Heart left ventricle (tissue), 16 donors: ENCODE measurements around the gene CLCN3. TPM values are rescaled to one million over a fixed set of nuclear protein-coding genes. Genes with fewer than 3 reads are reported as not detected.

Experiments
- ATAC-seq, 4 donors: fragments of 200-7000 bp; cut with Tn5 transposase; one replicate each; pipeline ENCODE4 v1.9.1; 2020 to 2022; ENCODE audit warnings: moderate library complexity in 4 of 4, mild to moderate bottlenecking in 3 of 4, moderate number of reproducible peaks in 1 of 4
- DNase-seq, 5 donors: peaks; one replicate each; pipeline ENCODE4 v3.0.0-alpha.2; 2020
- H3K27ac ChIP-seq, 12 donors: fragments of 200-600 bp; sonication (generic) in 4 of 12; one replicate each; pipeline versions ENCODE4 v1.5.0 to v1.8.0; 2016 to 2022; ENCODE audit warnings: mild to moderate bottlenecking in 2 of 12
- H3K27me3 ChIP-seq, 9 donors: fragments of 200-600 bp; sonication (generic) in 2 of 9; one replicate each; pipeline versions ENCODE4 v1.5.1 to v1.8.0; 2016 to 2022; ENCODE audit warnings: mild to moderate bottlenecking in 3 of 9
- H3K36me3 ChIP-seq, 9 donors: fragments of 200-600 bp; sonication (generic) in 2 of 9; one replicate each; pipeline versions ENCODE4 v1.5.0 to v1.8.0; 2018 to 2022; ENCODE audit warnings: mild to moderate bottlenecking in 2 of 9
- H3K4me1 ChIP-seq, 12 donors: fragments of 200-600 bp; sonication (generic) in 4 of 12; one replicate each; pipeline versions ENCODE4 v1.5.0 to v1.8.0; 2016 to 2022; ENCODE audit warnings: mild to moderate bottlenecking in 3 of 12
- H3K4me3 ChIP-seq, 12 donors: fragments of 200-600 bp; sonication (generic) in 4 of 12; one replicate each; pipeline versions ENCODE4 v1.5.0 to v1.8.0; 2017 to 2022; ENCODE audit warnings: mild to moderate bottlenecking in 9 of 12, moderate library complexity in 4 of 12
- H3K9me3 ChIP-seq, 12 donors: fragments of 200-600 bp; sonication (generic) in 4 of 12; one replicate each; pipeline versions ENCODE4 v1.5.0 to v1.8.0; 2016 to 2022; ENCODE audit warnings: mild to moderate bottlenecking in 1 of 12
- POLR2A ChIP-seq, 2 donors: fragments of 450-650 bp; IDR thresholded peaks; one replicate each; pipeline ENCODE4 v1.6.1; 2017; ENCODE audit warnings: antibody characterized with exemption in 2 of 2, mild to moderate bottlenecking in 2 of 2, moderate library complexity in 2 of 2
- WGBS, 4 donors: extraction: QIAGEN DNeasy Blood & Tissue Kit in 2 of 4; methylation state at CpG; one replicate each; pipeline versions ENCODE4 v1.1.5 to v1.1.7; 2013 to 2018; 5-methylcytosine and 5-hydroxymethylcytosine counted together
- intact Hi-C, 10 donors: fragments of 100-400 bp; cut with DNase I; formaldehyde crosslinking; loops; one replicate each; pipeline versions ENCODE4 v1.11.1 to v1.14.2; 2022
- polyA plus RNA-seq, 2 donors: library from polyadenylated mRNA; stranded (reverse); fragments of 200-250 nt; gene quantifications; one replicate each; pipeline ENCODE4 v1.2.3, GENCODE V29; 2013
- total RNA-seq, 9 donors: library from RNA; depleted of rRNA in 2 of 9; stranded (reverse); fragments of >200 nt in 2 of 9; fragmentation: NEBNext Ultra II Directional in 3 of 9; extraction: Animal tissue kit (Norgen Biotek cat#: 25700) in 3 of 9; gene quantifications; one replicate each; pipeline versions ENCODE4 v1.1.0 to v1.2.4, GENCODE V29; 2016 to 2023
- TF ChIP-seq, protein P1 (sequence below), 12 donors: fragments of 200-600 bp; sonication (generic) in 4 of 12; IDR thresholded peaks; one replicate each; pipeline versions ENCODE4 v1.5.0 to v1.8.0; 2018 to 2022; ENCODE audit warnings: antibody characterized with exemption in 12 of 12, mild to moderate bottlenecking in 5 of 12
- donor health status: ischemic (EF 13 %, LVEDD 7.1; RV severe dilation, severe dysfunction).
- donor health status: healthy with polysubstance abuse.
- donor health status: DM: no; HTN: yes; CAD: no.
- donor health status: DM: no; HTN: no; CAD: no.
- donor health status: ischemic (EF 25% LVEDD 6.9; RV normal size, moderate dysfunction).
- donor health status: ischemic (EF 25% LVEDD 5.7; RV mildly dilated, moderate dysfunction).
- donor health status: healthy.
- donor health status: DM: yes; HTN: yes; CAD: no.
- donor health status: ischemic (EF 35%, LVEDD 5.7; RV mildly dilated, moderate dysfunction).
- donor health status: nonischemic (EF 11% LVEDD 7.7; RV severe dilation, severe dysfunction).
- donor health status: DM: yes; HTN: yes; CAD: no.
- donor health status: PGD.
- donor health status: ischemic (EF 29% LVEDD 5.4; RV normal size, mild dysfunction).
- donor health status: nonischemic (EF 23%, LVEDD 6.1; RV moderate dilation, normal function).

The CLCN3 gene
- total and polyA plus RNA-seq, 11 donors: 17.4 to 86.2 (median 57.4) TPM

DNA sequence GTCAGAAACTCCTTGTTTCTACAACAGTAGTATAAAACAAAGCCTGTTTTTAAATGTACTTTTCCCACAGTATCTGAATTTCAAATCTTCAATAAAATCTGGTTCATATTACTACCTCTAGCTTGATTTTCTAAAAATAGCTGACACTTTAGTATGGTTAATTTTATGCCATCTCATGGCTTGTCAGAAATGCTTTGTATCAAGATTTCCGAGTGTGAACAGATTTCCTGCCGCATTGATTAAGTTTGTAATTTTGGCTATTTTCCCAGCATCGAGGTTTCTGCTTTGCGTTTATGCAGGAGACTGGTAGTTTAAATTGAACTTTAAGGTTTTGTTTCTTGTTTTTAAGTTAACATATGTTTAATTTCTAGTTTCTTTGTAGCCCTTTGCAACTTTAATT is 44.2 kb downstream of the CLCN3 start:
- Histone ChIP-seq H3K36me3 (peaks cover 0 to 3% (median 0%) of the 10 kb centered on the region in 9 donors), H3K27me3 (no peaks in the 10 kb centered on the region), H3K27ac (peak overlapping the region in 8 of 12 donors; percentile 1 to 88 (median 26)), H3K4me1 (peaks cover 0 to 40% (median 24%) of the 10 kb centered on the region in 12 donors), H3K9me3 (peaks cover 0 to 12% (median 3%) of the 10 kb centered on the region in 12 donors), H3K4me3 (no peak overlapping the region)
- WGBS, 4 donors: 6 to 11% (median 8%) methylated on average over 4 of the region's 4 CpGs
- TF ChIP-seq, protein P1, sequence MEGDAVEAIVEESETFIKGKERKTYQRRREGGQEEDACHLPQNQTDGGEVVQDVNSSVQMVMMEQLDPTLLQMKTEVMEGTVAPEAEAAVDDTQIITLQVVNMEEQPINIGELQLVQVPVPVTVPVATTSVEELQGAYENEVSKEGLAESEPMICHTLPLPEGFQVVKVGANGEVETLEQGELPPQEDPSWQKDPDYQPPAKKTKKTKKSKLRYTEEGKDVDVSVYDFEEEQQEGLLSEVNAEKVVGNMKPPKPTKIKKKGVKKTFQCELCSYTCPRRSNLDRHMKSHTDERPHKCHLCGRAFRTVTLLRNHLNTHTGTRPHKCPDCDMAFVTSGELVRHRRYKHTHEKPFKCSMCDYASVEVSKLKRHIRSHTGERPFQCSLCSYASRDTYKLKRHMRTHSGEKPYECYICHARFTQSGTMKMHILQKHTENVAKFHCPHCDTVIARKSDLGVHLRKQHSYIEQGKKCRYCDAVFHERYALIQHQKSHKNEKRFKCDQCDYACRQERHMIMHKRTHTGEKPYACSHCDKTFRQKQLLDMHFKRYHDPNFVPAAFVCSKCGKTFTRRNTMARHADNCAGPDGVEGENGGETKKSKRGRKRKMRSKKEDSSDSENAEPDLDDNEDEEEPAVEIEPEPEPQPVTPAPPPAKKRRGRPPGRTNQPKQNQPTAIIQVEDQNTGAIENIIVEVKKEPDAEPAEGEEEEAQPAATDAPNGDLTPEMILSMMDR (IDR thresholded peaks at IDR 0.05): no peak
- no peak for TF ChIP-seq POLR2A (IDR thresholded peaks at IDR 0.05)
- intact Hi-C loops: loop anchor here in 2 of 10 donors (5.0 kb wide), 2 partner anchors 42 to 47 kb away; partner anchors contain the start of gene CLCN3 (in 1 of the 2)
- ATAC-seq: no peak
- DNase-seq: no peak

DNA sequence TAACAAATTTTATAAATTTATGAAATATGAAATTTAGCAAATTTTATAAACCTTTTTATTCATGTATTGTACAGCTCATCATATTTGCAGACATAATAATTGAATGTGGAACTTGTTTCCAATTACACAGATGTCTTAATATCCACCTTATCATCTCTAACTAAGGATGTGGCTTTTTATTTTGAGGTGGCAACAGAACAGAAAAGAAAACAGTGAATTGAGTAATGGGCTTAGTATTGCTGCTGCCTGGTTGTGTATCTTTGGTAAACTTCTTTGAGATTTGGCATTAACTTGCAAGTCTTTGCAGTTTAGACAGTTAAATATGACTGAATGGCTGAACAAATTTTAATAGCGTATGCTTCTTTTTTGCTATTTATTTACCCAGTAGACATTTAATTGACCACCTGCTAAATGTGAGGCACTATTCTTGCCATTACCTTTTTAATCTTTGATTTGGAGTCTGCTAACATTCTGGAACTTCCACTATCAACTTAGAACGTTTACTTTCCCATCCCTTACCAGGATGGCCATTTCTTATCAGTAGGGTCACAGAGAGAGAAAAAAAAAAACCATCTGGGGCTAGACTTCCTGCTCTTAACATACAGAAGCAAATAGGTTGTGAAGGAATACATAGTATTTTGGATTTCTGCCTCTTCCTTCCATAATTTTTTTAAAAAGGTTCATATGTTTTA is 44.8 kb downstream of the CLCN3 start:
- Histone ChIP-seq H3K4me3 (no peak overlapping the region), H3K27me3 (no peaks in the 10 kb centered on the region), H3K27ac (peak overlapping the region in 4 of 12 donors; percentile 1 to 88 (median 43)), H3K36me3 (peaks cover 0 to 3% (median 0%) of the 10 kb centered on the region in 9 donors), H3K4me1 (peaks cover 0 to 36% (median 22%) of the 10 kb centered on the region in 12 donors), H3K9me3 (peaks cover 0 to 12% (median 3%) of the 10 kb centered on the region in 12 donors)
- WGBS, 4 donors: 39 to 45% (median 42%) methylated on average over 2 of the region's 2 CpGs
- intact Hi-C loops: loop anchor here in 1 of 10 donors (5.0 kb wide), 1 partner anchor 48 kb away; no protein-coding TSS in a partner anchor
- DNase-seq: no peak
- ATAC-seq: no peak
- TF ChIP-seq, protein P1 (IDR thresholded peaks at IDR 0.05): no peak
- no peak for TF ChIP-seq POLR2A (IDR thresholded peaks at IDR 0.05)

DNA sequence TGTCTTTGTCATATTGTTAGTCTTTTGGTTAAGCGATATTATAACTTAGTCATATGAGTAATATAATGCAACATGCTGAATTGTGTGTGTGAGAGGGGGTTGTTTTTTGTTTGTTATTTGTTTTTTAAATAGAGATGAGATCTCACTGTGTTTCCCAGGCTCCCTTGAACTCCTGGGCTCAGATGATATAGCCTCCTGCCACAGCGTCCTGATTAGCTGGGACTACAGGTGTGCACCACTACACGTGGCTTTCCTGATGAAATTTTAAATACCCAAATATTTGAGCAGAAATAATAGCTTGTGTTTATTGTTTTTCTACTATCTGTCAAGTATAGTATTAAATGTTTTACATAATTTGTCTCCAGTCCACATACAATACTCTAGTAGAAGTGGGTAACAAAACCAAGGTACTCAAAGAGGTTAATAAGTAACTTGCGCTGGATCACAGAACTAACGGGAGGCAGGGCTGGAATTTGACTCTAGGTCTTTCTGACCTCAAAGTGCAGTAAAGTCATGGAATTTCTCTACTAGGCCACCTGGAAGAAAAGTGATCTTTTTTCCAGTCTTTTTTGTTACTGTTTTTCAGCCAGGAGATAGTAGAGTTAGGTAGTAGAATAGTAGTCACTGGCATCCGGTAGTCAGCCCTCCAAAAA is 47.8 kb downstream of the CLCN3 start:
- intact Hi-C loops: loop anchor here in 1 of 10 donors (5.0 kb wide), 1 partner anchor 51 kb away; no protein-coding TSS in a partner anchor
- no peak for TF ChIP-seq POLR2A (IDR thresholded peaks at IDR 0.05)
- TF ChIP-seq, protein P1 (IDR thresholded peaks at IDR 0.05): no peak
- peaks cover 0 to 19% (median 4%) of the 10 kb centered on the region in 12 donors for H3K9me3 ChIP-seq
- H3K4me1 ChIP-seq: peaks cover 0 to 27% (median 19%) of the 10 kb centered on the region in 12 donors
- 91 to 97% (median 91%) methylated on average over 6 of the region's 6 CpGs for WGBS, 4 donors
- H3K4me3 ChIP-seq: no peak overlapping the region
- H3K36me3 ChIP-seq: peaks cover 0 to 3% (median 0%) of the 10 kb centered on the region in 9 donors
- no peak for DNase-seq
- ATAC-seq: no peak
- H3K27ac ChIP-seq: no peak overlapping the region
- no peaks in the 10 kb centered on the region for H3K27me3 ChIP-seq

DNA sequence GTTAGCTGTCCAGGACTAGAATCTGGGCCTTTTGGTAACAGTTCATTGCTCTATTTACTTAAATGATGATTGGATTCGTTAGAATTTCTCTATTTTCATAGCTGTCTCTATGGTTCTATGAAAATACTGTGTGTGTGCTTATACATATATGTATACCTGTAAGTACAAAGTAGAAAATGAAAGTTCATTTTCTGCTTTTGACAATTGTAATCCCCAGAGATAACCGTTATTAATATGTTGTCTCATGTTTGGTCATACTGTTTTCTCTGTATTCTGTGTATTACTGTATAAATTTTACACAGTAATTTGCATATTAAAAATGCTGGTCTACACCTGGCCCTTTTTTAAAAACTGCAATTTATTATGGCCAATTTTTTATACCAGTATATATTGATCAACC is 55.4 kb downstream of the CLCN3 start:
- H3K4me1 ChIP-seq: peaks cover 0 to 13% (median 0%) of the 10 kb centered on the region in 12 donors
- no peak for ATAC-seq
- DNase-seq: no peak
- no peaks in the 10 kb centered on the region for H3K27me3 ChIP-seq
- intact Hi-C loops: no loop called here
- peaks cover 0 to 11% (median 6%) of the 10 kb centered on the region in 9 donors for H3K36me3 ChIP-seq
- H3K4me3 ChIP-seq: no peak overlapping the region
- 76 to 82% (median 78%) methylated on average over 2 of the region's 2 CpGs for WGBS, 4 donors
- TF ChIP-seq, protein P1 (IDR thresholded peaks at IDR 0.05): no peak
- TF ChIP-seq POLR2A (IDR thresholded peaks at IDR 0.05): no peak
- H3K9me3 ChIP-seq: peaks cover 0 to 4% (median 0%) of the 10 kb centered on the region in 12 donors
- H3K27ac ChIP-seq: no peak overlapping the region
